Small intestine (tissue), 7 donors: ENCODE data around the gene RFX3. TPM values are rescaled to one million over a fixed set of nuclear protein-coding genes. Genes with fewer than 3 reads are reported as not detected.

ENCODE experiments used
- DNase-seq, 2 donors: peaks; one replicate each; pipeline versions ENCODE4 v3.0.0 to v3.0.0-alpha.2; 2013
- FAIRE-seq: peaks from 2 replicates; lab custom pipeline; 2012; peaks lifted over from hg19 to GRCh38; lab: Jason Lieb, UNC
- H3K27ac ChIP-seq, 3 donors: one replicate each; pipeline ENCODE4 v1.5.1; 2013; ENCODE audit warnings: low read length in 2 of 3, mild to moderate bottlenecking in 2 of 3, control low read depth in 1 of 3, inconsistent platforms in 1 of 3, low read depth in 1 of 3, moderate library complexity in 1 of 3
- H3K27me3 ChIP-seq, 3 donors: one replicate each; pipeline ENCODE4 v1.6.1; 2013; ENCODE audit warnings: low read length in 3 of 3, inconsistent platforms in 1 of 3; ENCODE audit not compliant: control insufficient read depth in 3 of 3, insufficient read depth in 3 of 3
- H3K36me3 ChIP-seq, 3 donors: one replicate each; pipeline ENCODE4 v1.6.1; 2013; ENCODE audit warnings: low read length in 3 of 3, inconsistent platforms in 1 of 3, low read depth in 1 of 3, mild to moderate bottlenecking in 1 of 3, moderate library complexity in 1 of 3; ENCODE audit not compliant: control insufficient read depth in 3 of 3, insufficient read depth in 2 of 3
- H3K4me1 ChIP-seq, 3 donors: one replicate each; pipeline ENCODE4 v1.6.1; 2013; ENCODE audit warnings: low read length in 2 of 3, inconsistent platforms in 1 of 3, low read depth in 1 of 3, mild to moderate bottlenecking in 1 of 3, moderate library complexity in 1 of 3; ENCODE audit not compliant: control insufficient read depth in 3 of 3, insufficient read depth in 2 of 3
- H3K4me3 ChIP-seq, 3 donors: one replicate each; pipeline ENCODE4 v1.5.1; 2013; ENCODE audit warnings: low read length in 3 of 3, control low read depth in 1 of 3, inconsistent platforms in 1 of 3, low read depth in 1 of 3, mild to moderate bottlenecking in 1 of 3, moderate library complexity in 1 of 3
- H3K9me3 ChIP-seq, 2 donors: one replicate each; pipeline ENCODE4 v1.6.1; 2013; ENCODE audit warnings: low read depth in 1 of 2, low read length in 1 of 2; ENCODE audit not compliant: control insufficient read depth in 2 of 2, insufficient read depth in 1 of 2
- WGBS, 3 donors: extraction: QIAGEN DNeasy Blood & Tissue Kit; methylation state at CpG; one replicate each; pipeline ENCODE4 v1.1.7; 2013; 5-methylcytosine and 5-hydroxymethylcytosine counted together
- polyA plus RNA-seq, 4 donors: library from polyadenylated mRNA; stranded (reverse) in 3 of 4; unstranded in 1 of 4; fragments of 200-250 nt in 3 of 4; fragments of 120-200 nt in 1 of 4; gene quantifications; one replicate each; pipeline versions ENCODE4 v1.2.1 to v1.2.3, GENCODE V29; 2013
- donor health status: healthy with polysubstance abuse.
- donor health status: control.
- donor health status: control.
- donor health status: Bipolar disorder and iron deficiency.
- donor health status: healthy.

RFX3 gene
- polyA plus RNA-seq, 4 donors = 0.27 to 8.1 (median 1.3) TPM

DNA sequence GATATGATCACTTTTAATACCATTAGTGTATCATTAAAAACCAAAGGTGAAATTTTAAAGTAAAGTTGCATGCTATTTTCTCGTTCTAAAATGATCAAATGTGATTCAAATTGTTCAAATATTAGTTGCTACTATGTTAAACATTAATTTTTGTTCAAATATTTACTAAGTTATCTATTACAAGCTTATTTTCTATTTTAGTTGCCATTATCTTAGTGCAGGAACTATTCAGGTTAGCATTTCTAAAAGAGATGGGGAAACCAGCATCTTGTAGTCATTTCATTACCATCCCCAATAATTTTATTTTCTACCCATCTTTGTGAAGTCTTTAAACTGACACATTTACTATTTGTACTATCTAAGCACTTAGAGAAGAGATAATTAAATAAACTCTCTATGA, 166.0 kb downstream of the RFX3 start:
- peak; percentile 65 for FAIRE-seq
- Histone ChIP-seq H3K9me3 (no peaks in the 10 kb centered on the region), H3K27ac (no peak overlapping the region), H3K4me1 (no peaks in the 10 kb centered on the region), H3K36me3 (no peaks in the 10 kb centered on the region), H3K27me3 (no peaks in the 10 kb centered on the region), H3K4me3 (no peak overlapping the region)
- WGBS, 3 donors = 63 to 79% (median 75%) methylated on average over 1 of the region's 1 CpG
- no peak for DNase-seq

DNA sequence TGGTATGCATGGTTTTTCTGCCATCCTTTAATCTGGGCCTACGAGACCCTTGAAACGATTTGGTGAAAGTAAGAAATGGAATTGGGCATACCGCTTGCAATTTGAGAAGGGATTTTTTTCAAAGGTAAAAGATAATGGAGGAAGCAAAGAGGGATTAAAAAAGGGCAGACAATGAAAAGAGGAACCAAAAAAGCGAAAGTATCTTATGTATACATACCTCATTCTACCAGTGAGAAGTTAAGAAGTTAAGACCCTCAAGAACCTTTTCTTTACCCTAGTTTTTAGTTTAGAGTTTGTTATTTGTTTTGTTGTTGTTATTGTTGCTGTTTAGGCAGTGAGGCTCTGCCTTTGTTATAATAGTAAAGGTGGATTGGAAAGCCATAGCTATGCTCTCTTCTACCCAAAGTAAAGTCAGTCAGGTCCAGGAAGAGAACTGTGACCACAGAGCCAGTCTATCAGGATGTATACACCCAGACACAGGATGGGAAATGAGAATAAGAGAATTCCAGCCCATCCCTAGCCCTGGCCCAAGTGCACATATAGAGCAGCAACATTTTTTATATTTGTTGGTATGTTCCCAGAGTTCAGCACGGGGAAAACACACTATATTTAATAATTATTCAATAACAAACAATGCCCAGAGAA, 166.6 kb downstream of the RFX3 start:
- Histone ChIP-seq H3K4me3 (no peak overlapping the region), H3K9me3 (peaks cover 0 to under 1% of the 10 kb centered on the region in 2 donors), H3K27me3 (no peaks in the 10 kb centered on the region), H3K27ac (no peak overlapping the region), H3K4me1 (no peaks in the 10 kb centered on the region), H3K36me3 (no peaks in the 10 kb centered on the region)
- WGBS, 3 donors = 94 to 97% (median 96%) methylated on average over 5 of the region's 5 CpGs
- FAIRE-seq = no peak
- no peak for DNase-seq

DNA sequence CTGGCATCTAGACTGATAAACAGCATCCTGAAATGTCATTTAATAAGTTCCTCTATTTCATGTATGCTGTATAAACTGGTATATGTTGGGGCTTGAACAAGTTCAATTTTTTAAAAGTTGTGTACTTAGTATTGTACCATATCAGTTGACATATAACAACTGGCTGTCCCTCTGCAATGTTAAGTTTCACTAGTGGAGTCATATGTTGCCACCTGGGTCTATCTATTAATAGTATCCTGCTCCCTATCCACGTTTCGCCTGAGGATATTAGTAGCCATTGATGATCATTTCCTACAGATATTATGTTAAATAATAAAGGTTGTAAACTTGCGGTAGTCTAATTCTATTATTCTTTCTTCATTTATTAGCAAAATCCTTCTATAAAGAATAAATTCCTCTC, 177.6 kb downstream of the RFX3 start:
- no peak overlapping the region for H3K27ac ChIP-seq
- H3K27me3 ChIP-seq = no peaks in the 10 kb centered on the region
- H3K9me3 ChIP-seq = no peaks in the 10 kb centered on the region
- H3K36me3 ChIP-seq = no peaks in the 10 kb centered on the region
- WGBS, 3 donors = 77 to 82% (median 78%) methylated on average over 3 of the region's 3 CpGs
- no peaks in the 10 kb centered on the region for H3K4me1 ChIP-seq
- no peak for FAIRE-seq
- no peak for DNase-seq
- H3K4me3 ChIP-seq = no peak overlapping the region

DNA sequence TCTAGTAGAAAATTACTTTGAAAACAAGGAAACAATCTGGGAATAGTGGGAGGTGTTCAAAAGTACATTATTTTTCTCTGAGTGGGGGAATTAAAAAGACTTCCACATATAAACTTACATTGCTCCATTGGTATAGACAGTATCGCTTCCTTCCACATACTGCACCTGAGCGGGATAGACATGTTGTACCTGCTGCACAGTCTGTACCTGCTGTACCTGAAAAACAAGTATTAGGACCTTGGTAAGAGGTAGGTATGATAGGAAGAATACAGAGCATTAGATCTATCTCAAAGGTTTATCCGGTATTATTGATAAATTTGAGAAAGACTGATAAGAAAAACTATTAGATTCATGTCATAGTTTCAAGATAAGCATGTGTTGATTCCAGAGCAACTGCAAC, 179.3 kb downstream of the RFX3 start:
- FAIRE-seq = no peak
- Histone ChIP-seq H3K9me3 (no peaks in the 10 kb centered on the region), H3K27ac (no peak overlapping the region), H3K36me3 (no peaks in the 10 kb centered on the region), H3K4me1 (no peaks in the 10 kb centered on the region), H3K4me3 (no peak overlapping the region), H3K27me3 (no peaks in the 10 kb centered on the region)
- no peak for DNase-seq
- 80 to 91% (median 87%) methylated on average over 3 of the region's 3 CpGs for WGBS, 3 donors

DNA sequence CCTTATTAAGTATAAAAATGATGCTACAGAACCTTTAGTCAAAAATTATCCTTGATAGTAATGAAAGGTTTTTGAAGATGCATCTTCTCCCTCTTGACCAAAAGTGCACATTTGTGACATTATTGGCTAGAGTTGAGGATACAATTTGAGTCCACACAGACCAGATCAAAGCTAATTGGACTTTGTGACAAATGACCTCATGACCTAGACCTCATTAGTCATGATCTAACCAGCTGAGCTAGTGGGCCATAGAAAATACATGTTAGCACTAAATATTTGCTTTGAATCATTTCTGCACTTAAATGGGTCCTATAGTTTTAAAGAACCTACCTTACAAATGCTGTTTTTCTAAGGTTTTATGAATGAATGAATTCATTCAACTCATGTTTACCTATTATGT, 182.1 kb downstream of the RFX3 start:
- Histone ChIP-seq H3K4me3 (no peak overlapping the region), H3K27ac (no peak overlapping the region), H3K4me1 (no peaks in the 10 kb centered on the region), H3K36me3 (no peaks in the 10 kb centered on the region), H3K27me3 (no peaks in the 10 kb centered on the region), H3K9me3 (no peaks in the 10 kb centered on the region)
- DNase-seq (no peak), FAIRE-seq (no peak)

DNA sequence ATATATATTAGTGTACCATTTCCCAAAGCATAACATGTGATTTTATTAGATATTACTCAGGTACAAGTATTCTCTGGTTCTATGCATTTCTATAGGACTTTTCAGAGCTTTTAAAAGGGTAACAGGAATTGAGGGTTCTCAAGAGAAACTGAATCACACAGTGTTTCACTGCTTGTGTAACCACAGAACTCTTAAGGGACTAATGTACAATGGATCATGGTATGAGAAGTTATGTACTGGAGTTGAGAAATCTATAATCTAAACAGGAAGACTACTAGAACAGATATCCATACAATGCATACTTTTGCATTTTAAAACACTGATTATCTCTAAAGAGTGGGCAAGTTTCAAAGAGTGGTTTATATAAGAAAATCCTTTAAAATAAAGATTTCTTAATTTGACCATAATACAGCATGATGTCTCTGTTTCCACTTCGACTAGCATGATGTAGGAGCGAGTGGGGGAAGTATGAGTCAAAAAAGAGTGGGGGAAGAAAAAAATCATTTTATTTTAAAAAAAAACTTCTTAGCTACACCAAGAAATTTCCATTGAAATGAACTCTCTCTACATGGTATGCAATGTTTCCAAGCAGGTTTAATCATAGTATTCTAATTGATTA, 183.5 kb downstream of the RFX3 start:
- Histone ChIP-seq H3K27ac (no peak overlapping the region), H3K36me3 (no peaks in the 10 kb centered on the region), H3K27me3 (no peaks in the 10 kb centered on the region), H3K4me1 (no peaks in the 10 kb centered on the region), H3K4me3 (no peak overlapping the region), H3K9me3 (no peaks in the 10 kb centered on the region)
- DNase-seq (no peak), FAIRE-seq (no peak)
- 74 to 88% (median 77%) methylated on average over 2 of the region's 2 CpGs for WGBS, 3 donors

DNA sequence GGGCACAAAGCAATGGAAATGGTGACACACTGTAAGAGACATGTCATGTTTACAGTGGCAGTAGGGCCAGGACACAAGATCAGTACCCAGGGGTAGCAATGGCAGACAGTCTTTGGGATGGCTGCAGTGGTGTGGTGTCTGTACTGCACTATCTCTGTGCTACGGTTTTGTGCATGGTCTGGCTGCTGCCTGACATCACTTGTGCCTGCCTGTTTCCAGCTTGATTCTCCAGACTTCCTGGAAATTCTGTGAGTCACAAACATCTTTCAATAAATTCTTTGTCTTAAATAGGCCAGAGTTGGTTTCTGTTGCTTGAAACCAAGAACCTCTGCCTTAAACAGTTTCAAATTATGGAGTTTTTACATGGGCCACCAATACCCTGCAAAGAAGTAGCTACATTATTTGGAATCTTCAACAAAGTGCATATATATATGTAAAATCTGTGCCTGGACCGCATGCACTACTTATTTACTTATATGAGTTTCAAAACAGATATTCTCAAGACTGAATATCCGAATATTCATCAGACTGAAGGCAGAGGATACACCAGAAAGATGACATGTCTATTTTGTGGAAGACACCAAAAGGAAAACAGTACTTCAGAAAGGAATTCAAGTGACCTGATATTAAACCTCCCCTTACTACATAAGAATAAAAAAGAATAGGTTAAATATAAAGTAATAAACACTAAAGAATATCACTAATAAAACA, 188.1 kb downstream of the RFX3 start:
- WGBS, 3 donors = 72 to 89% (median 84%) methylated on average over 3 of the region's 3 CpGs
- no peak overlapping the region for H3K4me3 ChIP-seq
- H3K9me3 ChIP-seq = no peaks in the 10 kb centered on the region
- no peaks in the 10 kb centered on the region for H3K27me3 ChIP-seq
- no peak for FAIRE-seq
- peak overlapping the region in 1 of 3 donors; percentile 46 for H3K27ac ChIP-seq
- no peaks in the 10 kb centered on the region for H3K36me3 ChIP-seq
- no peaks in the 10 kb centered on the region for H3K4me1 ChIP-seq
- DNase-seq = no peak

DNA sequence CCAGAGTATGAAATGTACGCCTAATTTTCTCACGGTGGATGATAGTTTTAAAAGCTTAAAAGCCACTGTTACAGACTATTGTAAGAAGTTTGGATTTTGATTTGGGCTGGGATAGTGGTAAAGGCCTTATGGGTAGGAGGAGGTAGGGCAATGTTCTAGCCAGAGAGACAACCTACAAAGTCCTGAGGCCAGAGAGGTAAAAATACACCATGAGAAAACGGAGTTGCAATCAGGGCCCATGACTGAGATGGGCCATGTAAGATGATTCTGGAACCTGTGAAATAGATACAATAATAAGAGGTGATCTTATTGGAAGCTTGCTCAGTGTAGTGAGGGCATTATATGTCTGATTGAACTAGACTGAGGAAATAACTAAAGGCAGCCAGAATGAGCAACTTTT, 188.8 kb downstream of the RFX3 start:
- WGBS, 3 donors = 73 to 80% (median 73%) methylated on average over 3 of the region's 3 CpGs
- H3K36me3 ChIP-seq = no peaks in the 10 kb centered on the region
- no peak for FAIRE-seq
- no peaks in the 10 kb centered on the region for H3K4me1 ChIP-seq
- no peaks in the 10 kb centered on the region for H3K27me3 ChIP-seq
- H3K4me3 ChIP-seq = no peak overlapping the region
- no peak for DNase-seq
- no peak overlapping the region for H3K27ac ChIP-seq
- H3K9me3 ChIP-seq = no peaks in the 10 kb centered on the region
